ENCODE data around the gene NKX6-2.
"Not testable (repeated sequence)": the region's sequence is repeated elsewhere in the genome, so short reads cannot be mapped to it uniquely, and the experiment has no call there.

NKX6-2 gene

DNA sequence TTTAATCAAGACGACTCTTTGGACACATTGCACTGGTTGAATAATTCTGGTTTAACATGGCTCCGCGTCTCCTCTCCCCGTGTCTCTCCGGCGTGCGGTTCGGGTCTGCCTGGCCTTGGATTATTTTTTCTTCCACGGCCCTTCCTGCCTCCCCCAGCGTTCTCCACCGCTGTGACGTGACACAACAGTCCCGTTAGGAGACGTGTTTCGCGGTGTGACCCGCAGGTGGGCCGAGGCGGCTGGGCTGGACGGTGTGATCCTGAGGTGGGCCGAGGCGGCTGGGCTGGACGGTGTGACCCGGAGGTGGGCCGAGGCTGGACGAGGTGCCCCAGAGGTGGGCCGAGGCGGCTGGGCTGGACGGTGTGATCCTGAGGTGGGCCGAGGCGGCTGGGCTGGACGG is 12.0 kb upstream of the NKX6-2 start:
- DNase-seq (ENCODE audit: low read depth in 2 of 2), result not testable (repeated sequence)

DNA sequence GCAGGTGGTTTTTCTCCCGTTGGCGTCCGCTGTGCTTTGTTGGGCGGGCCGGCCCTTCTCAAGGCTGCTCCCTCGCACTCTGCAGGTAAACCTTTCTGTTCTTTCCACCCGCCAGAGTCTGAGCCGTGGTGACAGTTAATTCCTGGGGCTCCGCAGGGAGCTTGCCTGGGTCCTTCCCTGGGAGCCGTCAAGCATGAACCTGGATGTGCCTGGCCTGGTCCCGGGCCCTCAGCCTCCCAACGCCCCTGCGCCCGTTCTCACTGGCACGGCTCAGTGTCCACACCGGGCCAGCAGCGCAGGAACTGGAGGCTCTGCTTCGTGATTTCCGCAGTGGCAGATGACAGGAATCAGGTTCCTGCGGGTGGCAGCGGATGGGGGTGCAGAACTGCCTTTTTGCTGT is 10.9 kb upstream of the NKX6-2 start:
- no peak for DNase-seq (ENCODE audit: low read depth in 2 of 2)

DNA sequence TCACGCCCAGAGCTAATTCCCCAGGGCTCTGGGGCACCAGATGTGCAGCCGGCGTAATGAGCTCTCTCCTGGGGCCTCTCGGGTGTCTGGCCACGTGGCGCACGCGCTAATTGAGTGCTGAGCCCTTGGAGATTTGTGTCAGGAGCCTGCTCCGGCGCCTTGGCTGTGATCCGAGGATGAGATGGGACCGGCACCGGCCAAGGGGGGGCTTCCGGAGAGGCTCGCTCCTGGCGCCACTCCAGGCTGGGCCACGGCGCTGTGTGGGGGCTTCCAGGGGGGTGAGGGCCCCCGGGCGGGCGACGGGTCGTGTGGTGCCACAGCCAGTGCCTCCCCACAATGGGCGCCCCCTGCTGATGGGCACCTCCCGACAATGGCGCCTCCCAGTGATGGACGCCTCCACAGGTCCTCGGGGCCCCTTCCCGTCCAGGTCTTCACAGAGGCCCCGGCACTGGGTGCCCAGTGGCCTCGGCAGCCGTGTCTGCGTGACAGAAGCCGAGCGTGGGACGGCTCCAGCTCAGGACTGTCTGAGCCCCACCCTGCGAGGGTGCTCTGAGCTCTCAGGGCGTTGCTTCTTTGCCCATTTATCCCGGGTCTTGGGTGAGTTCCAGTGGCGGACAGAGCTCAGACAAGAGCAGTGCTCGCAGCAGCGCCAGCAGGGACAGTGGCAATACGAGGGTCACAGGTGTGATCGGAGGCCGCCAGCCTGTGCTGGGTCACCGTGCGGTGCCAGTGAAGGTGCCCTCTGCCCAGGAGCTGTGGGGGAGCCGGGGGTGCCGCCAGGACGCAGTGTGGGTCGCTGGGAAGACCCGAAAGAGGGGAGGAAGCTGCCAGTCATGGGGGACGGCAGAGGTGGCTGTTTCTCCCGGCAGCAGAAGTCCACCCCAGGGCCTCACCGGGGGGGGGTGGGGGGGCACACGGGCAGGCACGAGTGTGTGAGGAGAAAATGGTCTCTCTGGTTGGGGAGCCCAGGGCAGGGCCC is 8.2 kb upstream of the NKX6-2 start:
- no peak for DNase-seq (ENCODE audit: low read depth in 2 of 2)

DNA sequence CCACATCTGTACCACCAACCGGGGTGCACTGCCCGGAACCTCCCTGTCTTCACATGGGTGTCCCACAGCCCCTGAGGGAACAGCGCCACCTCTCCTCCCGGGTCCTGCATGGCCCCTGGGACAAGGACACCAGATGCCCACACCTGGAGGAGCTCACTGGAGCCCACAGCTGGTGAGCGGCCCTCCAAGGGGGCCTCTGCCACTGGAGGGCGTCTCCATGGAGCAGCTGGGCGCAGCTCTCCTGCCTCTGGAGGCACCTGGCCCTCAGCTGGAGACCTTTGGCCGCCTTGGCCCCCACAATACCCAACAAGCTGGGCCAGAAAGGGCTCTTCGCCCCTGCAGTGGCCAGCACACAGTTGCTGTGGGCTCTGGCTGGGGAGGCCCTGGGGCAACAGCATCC is 7.3 kb upstream of the NKX6-2 start:
- no peak for DNase-seq (ENCODE audit: low read depth in 2 of 2)

DNA sequence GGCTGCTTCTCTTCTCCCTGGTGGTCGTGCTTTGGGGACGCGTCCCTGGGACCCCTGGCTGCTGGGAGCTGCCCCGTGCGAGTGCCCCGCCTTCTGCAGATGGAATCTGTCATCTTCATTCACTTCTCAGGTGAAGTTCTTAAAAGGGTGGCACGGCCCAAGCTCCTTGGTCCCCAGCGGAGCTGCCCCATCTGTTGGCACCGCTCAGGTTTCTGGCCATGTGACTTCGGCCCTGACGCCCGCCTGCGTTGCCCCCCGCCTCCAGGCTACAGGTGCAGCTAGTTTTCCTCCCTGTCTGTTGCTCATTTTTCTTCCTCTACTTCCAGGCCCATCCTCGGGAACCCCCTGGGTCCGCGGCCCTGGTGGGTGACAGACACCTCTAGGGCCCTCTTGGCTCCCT is 6.8 kb upstream of the NKX6-2 start:
- no peak for DNase-seq (ENCODE audit: low read depth in 2 of 2)

DNA sequence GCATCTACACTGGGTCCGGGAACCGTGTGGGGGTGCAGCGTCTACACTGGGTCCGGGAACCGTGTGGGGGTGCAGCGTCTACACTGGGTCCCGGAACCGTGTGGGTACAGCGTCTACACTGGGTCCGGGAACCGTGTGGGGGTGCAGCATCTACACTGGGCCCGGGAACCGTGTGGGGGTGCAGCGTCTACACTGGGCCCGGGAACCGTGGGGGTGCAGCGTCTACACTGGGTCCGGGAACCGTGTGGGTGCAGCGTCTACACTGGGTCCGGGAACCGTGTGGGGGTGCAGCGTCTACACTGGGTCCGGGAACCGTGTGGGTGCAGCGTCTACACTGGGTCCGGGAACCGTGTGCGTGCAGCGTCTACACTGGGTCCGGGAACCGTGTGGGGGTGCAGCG is 6.2 kb upstream of the NKX6-2 start:
- not testable (repeated sequence) for DNase-seq (ENCODE audit: low read depth in 2 of 2)

DNA sequence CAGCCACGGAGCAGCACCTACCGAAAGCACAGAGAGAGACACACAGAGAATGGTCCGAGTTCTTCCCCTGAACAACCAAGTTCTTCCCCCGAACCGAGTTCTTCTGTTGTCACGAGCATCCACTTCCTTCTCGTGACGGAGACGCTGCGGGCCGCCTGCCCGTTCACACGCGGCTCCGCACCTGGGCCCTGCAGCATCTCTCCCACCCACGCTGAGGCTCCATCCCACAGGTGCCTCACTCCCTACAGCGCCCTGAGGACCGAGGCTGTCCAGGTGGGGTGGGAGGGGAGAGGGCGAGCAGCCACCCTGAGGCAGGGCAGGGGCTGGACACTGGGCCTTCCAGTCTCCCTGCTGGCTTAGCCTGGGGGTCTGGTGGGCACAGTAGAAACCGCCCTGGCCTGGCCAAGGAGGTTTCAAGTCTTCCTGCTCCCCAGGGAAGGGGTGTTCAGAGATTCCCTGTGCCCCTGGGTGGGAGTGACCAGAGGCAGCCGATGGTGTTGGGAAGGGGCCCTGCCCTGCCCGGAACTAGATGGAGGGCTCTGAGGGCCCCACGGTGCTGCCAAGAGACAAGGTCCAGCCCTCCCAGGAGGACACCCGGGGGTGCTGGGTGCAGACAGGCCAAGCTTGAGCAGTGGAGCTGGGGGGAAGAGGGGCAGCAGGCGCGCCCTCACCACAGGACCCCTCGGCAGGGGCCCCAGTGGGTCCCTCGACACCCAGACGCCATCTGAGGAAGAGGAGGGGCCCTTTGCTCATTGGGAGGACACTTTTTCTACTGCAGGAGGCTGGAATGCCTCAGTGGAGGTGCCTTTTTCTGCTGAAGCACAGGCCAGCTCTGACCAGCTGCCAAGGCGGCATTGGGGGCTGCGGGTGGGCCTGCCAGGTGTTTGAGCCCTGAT is 5.2 kb upstream of the NKX6-2 start:
- DNase-seq (ENCODE audit: low read depth in 2 of 2), result no peak

DNA sequence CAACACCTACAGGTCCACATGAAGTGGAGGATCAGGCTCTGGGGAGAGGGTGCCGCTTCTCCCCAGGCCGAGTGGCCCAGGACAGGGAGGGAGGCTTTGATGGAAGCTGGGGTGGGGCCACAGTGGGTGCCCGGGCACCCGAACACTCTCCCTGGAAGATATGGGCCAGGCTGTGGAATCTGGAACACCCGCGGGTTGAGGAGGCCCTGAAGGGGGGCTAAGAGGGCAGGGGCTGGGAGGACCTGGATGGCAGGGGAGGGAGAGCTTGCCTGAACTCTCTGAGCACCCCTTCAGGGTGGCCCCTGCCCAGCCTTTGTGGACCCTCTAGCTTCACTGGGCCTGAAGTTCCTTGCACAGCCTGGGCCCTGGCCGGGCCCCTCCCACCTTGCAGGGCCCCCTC is 4.5 kb upstream of the NKX6-2 start:
- DNase-seq (ENCODE audit: low read depth in 2 of 2), result no peak

DNA sequence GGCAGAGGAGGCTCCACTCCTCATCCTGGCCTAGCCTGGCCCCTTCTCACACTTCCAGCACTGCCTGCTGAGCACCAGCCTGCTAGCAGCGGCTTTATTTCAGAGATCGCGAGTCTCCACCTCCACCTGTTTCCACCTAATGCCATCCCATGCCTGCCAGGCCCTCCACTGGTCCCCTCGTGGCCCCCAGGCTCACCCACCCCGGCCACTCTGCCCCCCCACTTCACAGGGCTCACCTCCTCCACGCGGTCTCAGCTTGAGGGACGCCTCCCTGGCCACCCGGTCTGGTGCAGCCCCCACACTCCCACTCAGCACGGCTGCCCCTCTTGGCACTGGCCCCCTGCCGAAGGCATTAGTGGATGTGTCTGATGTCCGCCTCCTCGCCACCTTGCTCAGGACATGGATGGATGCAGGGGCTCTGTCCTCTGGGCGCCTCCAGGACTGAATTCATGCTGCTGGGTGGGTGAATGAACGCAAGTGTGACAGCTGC is 3.8 kb upstream of the NKX6-2 start:
- DNase-seq (ENCODE audit: low read depth in 2 of 2), result no peak

DNA sequence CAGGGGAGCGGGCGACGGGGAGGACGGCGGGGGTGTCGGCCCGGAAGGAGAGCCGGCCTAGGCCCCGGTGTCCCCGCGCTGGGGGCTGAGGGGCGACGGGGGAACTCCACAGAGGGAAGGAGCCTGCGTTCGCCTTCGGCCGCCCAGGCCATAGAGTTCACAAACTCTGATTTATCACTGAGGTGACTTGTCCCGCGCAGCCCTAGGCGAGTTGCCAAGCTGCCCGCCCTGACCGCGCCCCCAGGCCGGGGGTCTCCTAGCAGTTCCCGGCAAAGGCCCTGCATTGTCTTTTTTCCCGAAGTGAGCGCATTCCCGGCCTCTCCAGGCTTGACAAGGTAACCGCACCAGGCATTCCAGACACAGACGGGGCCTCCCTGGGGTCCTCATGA is 2.9 kb upstream of the NKX6-2 start:
- DNase-seq (ENCODE audit: low read depth in 2 of 2), result no peak

DNA sequence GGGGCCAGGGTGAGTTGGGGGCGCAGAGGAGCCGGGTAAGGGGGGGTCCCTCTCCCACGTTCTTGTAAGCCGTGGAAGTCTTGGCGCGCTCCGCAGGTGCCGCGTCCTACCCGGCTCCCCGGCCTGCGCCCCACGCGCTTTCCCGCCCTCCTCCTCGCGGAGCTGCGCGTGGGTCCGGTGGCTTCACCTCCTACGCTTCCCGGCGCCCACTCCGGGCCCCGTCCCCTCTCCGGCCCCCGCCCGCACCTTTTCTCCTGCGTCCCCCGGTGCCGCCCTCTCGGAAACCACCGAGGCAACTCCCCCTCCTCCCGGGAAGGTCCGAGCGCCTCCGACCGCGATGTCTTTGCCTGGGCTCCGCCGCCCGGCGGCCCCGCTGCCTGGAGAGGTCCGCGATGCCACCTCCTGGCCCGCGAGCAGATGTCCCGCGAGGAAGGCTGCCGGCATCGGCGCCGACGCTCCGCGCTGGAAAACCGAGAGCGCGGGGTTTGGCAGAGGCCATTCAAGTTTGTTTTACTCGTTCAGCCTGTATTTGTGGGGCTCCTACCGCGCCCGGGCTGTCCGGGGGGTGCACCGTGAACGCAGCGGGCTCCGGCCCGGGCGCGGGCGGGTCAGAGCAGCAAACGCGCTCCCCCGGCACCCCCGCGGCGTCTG is 2.4 kb upstream of the NKX6-2 start:
- no peak for DNase-seq (ENCODE audit: low read depth in 2 of 2)

DNA sequence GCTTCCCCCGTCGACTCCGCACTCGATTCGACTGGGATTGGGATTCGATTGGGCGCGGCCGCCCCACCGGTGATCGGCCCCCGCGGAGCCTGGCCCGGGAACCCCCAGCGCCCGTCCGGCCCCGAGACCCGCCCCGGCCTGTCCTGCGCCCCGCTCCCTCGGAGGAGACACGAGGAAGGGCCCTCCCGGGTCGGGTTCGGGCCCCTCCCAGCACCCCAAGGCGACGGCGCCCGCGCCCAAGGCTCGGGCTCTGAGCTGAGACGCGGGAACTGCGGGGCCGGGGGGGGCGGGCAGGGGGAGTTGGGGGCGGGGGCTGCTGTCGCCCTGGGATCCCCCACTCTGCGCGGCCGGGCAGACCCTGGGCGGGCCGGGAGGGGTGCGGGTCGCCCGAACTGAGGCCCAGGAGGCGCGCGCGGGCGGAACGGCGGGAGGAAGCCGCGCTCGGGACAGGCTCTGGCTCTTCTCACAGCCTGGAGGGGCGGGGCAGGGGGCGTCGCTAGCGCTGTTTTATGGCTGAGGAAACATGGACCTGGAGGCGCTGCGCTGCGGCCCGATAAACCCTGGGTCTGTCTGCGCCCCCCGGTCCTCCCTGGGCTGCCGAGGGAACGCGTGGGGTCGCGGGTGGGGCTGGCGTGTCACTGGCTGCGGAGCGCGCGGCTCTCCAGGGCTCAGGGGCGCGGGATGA is 1.7 kb upstream of the NKX6-2 start:
- DNase-seq (ENCODE audit: low read depth in 2 of 2), result no peak

DNA sequence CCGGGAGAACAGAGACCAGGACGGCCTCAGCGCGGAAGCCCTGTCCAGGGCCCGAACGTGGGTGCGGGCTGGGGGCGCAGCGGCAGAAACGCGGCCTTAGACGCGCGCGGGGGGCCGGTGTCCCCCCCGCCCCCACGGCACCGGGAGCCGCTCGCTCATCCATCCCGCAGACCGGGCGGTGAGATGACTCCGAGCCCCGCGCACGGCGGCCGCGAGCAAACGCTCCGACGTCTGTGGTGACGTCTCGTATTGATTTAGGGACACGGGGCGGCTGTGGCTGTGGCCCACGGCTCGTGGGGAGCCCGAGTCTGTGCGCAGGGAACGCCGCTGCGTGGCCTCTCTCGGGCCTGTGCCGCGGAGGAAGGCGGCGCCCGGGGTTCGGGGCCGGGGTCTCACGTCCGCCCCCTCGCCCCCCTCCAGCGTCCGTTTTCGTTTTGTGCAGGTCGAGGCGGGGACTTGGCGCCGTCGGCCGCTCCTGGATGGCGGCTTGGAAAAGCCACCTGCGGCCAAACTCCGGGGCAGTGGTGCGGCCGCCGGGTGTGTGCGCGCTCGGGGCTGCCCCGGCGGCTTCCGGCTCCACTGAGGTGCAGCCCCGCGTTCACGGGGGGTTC is 1.0 kb upstream of the NKX6-2 start:
- DNase-seq (ENCODE audit: low read depth in 2 of 2), result no peak

DNA sequence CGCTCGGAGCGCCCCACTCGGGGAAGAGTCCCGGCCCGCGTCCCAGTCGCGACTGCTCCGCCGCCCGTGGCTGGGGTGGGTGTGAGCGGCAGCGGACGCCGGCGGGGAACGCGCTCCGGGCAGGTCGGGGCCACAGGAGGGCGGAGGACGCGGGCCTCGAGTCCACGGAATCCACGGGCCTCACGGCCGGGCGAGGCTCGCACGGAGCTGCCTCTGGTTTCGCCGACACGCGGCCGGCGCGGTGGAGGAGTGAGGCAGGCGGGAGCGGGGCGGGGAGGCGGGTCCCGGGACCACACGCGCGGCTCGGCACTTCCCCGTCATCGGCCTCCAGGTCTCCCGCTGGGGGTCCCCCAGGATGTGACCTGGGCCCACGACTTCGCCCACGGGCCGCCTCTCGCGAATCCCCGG is 533 bp upstream of the NKX6-2 start:
- no peak for DNase-seq (ENCODE audit: low read depth in 2 of 2)

DNA sequence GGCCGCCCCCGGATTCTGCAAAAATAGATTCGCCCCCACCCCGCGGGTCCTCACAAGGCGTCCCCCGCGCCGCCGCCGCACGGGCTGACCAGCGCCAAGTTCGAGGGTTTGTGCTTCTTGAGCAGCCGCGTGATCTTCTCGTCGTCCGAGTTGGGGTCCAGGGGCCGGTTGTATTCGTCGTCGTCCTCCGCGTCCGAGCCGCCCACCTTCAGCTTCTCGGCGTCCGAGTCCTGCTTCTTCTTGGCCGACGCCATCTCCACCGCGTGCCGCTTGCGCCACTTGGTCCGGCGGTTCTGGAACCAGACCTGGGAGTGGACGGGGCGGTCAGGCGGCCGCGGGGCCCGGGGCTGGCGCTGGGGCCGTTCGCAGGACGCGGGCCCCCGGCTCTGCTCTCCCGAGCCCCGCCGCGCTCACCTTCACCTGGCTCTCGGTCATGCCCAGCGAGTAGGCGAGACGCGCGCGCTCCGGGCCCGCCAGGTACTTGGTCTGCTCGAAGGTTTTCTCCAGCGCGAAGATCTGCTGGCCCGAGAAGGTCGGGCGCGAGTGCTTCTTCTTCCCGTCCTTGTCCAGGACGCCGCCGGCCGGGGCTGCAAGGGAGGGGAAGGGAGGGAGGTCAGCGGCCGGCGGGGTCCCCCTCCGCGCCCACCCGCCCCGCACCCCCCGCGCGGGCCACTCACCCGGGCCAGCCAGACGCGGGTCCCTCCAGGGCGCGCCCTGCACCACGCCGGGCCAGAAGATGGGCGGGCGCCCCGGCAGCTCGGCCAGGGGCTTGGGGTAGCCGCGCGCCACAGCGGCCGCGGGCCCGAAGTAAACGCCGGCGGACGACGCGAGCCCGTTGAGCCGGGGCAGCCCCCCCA is 853 bp downstream of the NKX6-2 start:
- DNase-seq (ENCODE audit: low read depth in 2 of 2), result no peak

DNA sequence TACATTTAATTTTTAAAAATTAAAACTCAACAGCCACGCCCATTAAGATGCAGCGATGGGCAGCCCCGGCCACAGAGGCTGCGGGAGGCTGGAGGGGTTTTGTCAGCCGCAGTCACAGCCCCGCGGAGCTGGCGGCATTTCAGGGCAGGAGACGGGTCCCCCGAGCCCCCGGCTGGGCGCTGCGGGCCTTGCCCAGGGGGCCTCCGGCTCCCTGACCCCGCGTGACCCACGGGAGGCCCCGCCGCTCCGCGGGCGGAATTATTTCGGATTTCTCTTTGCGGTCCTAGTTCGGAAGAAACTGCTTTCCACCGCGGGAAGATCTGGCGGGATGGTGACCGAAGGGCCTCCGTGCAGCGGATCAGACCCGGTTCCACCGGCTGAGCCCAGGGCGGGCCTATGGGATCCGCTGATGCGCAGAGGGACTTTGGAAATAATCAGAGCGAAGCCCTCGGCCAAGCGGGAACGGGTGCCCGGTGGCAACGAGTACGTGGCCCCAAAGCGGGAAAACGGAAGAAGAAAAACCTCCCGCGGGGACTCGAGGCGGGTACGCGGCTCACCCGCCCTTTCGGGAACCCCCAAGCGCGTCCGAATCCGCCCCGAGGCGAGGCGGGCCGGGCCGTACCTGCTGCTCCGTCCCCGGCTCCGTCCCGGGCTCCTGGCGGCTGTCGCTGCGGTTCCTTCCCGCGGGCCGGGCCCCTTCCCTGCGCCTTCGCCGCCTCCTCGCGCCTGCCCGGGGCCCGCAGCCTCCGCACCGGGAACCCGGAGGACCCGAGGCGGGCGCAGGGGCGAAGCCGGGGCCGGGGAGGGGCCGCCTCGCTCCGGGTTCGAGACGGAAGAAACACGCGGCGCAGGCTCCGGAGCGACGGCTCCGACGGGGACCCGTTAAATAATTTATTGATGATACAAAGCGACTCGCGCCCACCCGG is 1.7 kb downstream of the NKX6-2 start:
- no peak for DNase-seq (ENCODE audit: low read depth in 2 of 2)

DNA sequence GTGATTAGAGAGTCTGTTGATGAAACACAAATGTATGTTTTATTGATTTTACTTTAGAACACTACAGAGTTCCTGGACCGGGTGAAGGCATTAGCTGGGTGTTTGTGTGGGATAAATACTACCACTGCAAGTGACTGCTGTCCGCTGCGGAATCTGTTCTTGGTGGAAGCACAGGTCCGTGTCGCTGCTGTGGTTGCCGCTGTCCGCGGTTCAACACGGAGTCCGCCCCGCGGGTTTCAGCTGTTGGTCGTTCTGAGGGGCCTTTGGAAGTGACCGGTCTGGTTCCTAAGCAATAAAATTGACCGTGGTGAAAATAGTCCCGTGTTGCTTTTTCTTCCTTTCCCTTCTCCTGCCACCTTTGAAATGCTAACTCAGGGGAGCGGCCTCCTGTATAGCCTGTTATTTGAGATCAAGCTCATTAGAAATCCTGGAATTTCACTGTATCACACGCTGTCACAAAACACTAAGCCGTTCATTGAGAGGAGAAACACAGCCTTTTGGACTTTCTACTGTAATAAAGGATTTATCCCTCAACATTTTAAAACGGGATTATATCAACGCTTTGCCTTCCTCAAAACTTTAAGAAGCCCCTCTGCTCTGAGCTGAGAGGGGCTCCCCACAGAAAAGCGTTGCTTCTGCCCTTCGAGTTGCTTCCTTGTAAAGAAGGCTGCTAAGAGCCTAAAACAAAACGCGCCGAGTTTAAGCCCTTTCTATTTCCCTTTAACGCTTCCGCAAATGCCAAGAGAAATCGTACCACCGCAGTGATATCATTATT is 2.6 kb downstream of the NKX6-2 start:
- DNase-seq (ENCODE audit: low read depth in 2 of 2), result no peak

DNA sequence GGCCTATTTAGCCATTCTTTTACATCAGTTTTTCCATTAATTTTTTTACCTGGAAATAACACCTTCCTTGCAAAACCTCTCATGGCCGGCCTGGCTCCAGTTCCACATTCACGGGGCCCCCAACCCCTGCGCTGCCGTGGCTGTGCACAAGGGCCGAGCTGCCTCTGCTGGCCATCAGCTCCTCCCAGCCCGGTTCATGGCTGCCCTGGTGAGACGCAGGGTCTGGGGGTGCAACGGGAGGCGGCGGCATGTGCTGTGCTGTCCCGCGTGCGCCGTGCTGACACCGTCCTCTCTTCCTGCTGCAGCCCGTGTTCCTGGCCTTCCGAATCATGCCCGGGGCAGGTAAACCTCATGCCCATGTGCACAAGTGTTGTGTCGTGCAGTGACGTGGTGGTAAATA is 4.4 kb downstream of the NKX6-2 start:
- no peak for DNase-seq (ENCODE audit: low read depth in 2 of 2)

Measured in activated CD8-positive, alpha-beta memory T cell treated with anti-CD3 and anti-CD28 coated beads for 4 hours (primary cell).